Fibroblast of skin of scalp (primary cell): ENCODE data around the gene KCNT1.

Experiments used
- DNase-seq: peaks from one replicate; pipeline ENCODE4 v3.0.0-alpha.2; 2013

Gene KCNT1

GRCh38 chr9:135673941-135674340, 28.0 kb upstream of the KCNT1 start:
- no peak for DNase-seq

- DNase-seq: no peak
Observed at GRCh38 chr9:135674977-135675376, 27.0 kb upstream of the KCNT1 start.

GRCh38 chr9:135676891-135677290, 25.1 kb upstream of the KCNT1 start:
- DNase-seq: no peak

GRCh38 chr9:135677641-135678168, 24.3 kb upstream of the KCNT1 start:
- no peak for DNase-seq

- DNase-seq: no peak
Observed at GRCh38 chr9:135678236-135679017, 23.6 kb upstream of the KCNT1 start.

GRCh38 chr9:135680056-135680455, 21.9 kb upstream of the KCNT1 start:
- DNase-seq: no peak

- DNase-seq: no peak
Observed at GRCh38 chr9:135681161-135681560, 20.8 kb upstream of the KCNT1 start.

- DNase-seq: no peak
Observed at GRCh38 chr9:135683401-135684034, 18.5 kb upstream of the KCNT1 start.

- DNase-seq: no peak
Observed at GRCh38 chr9:135684691-135685090, 17.3 kb upstream of the KCNT1 start.

- no peak for DNase-seq
Observed at GRCh38 chr9:135687216-135687615, 14.8 kb upstream of the KCNT1 start.

- no peak for DNase-seq
Observed at GRCh38 chr9:135689011-135689410, 13.0 kb upstream of the KCNT1 start.

GRCh38 chr9:135690836-135691570, 11.0 kb upstream of the KCNT1 start:
- DNase-seq: no peak

- DNase-seq: no peak
Observed at GRCh38 chr9:135692410-135692809, 9.6 kb upstream of the KCNT1 start.

- DNase-seq: no peak
Observed at GRCh38 chr9:135693265-135693664, 8.7 kb upstream of the KCNT1 start.

- DNase-seq: no peak
Observed at GRCh38 chr9:135693771-135694170, 8.2 kb upstream of the KCNT1 start.

- no peak for DNase-seq
Observed at GRCh38 chr9:135694414-135694813, 7.6 kb upstream of the KCNT1 start.

- no peak for DNase-seq
Observed at GRCh38 chr9:135695036-135695435, 6.9 kb upstream of the KCNT1 start.

- no peak for DNase-seq
Observed at GRCh38 chr9:135695642-135696041, 6.3 kb upstream of the KCNT1 start.

- no peak for DNase-seq
Observed at GRCh38 chr9:135696446-135696845, 5.5 kb upstream of the KCNT1 start.

GRCh38 chr9:135697226-135697625, 4.8 kb upstream of the KCNT1 start:
- no peak for DNase-seq

- DNase-seq: no peak
Observed at GRCh38 chr9:135698236-135698635, 3.7 kb upstream of the KCNT1 start.

GRCh38 chr9:135698767-135699166, 3.2 kb upstream of the KCNT1 start:
- no peak for DNase-seq

GRCh38 chr9:135699440-135699839, 2.5 kb upstream of the KCNT1 start, which contains the start of gene SOHLH1:
Gene SOHLH1, minus strand, starts transcription at chr9:135699481. Its CDS starts 14 bp downstream, at chr9:135699467.
- DNase-seq: no peak
